ENCODE data around the gene TSPAN3.
A peak's percentile ranks its signal among the peaks of the same experiment; 100 is the strongest.

The TSPAN3 gene

DNA sequence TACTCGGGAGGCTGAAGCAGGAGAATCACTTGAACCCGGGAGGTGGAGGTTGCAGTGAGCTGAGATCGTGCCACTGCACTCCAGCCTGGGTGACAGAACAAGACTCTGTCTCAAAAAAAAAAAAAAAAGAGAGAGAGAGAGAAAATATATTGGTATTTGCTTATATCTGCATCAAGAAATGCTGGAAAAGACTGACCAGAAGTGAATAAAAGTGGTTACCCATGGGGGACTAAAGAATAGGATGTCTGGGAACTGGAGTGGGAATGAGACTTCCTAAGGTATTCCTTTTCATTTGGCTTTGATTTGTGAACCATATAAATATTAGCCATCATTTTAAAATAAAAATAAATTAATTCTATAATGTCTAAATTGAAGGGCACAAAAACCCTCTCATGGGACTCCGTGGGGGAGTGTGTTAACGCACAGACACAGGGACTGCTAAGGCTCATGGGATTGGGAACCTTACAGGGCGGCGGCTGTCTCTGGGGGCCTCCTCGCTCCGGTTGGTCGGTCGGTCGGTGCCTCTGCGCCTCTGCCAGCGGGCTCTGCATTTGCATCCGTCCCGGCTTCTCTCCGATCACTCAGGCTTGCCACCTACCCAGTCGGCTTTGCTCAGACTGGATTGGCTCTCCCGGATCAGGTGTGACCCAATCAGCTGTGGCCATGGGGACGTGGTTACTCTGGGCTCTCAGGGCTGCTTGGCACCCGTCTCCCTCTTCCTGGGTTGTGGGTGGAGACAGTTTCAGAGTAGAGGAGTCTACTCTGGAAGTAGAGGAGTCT is 12.7 kb upstream of the TSPAN3 start:
- peak; percentile 42 for DNase-seq (ENCODE audit: low read depth)

DNA sequence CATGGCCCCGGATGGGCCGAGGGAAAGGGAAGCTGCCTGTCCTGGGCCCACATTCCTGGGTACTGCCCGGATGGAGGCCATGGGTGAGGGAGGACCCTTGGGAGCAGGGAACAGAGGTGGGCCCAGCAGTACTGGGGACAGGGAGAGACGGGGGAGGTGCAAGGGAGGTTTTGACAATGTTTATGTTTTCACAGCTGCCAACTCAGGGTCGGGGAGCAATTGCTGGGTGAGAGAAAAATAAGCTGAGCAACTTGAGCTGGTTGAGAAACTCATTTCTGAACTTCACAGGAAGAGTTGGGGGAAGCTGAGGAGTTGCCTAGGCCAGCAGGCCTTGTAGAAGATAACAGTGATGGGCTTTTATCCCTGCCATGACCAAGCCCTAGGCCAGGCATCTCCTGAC is 11.1 kb upstream of the TSPAN3 start:
- no peak for DNase-seq (ENCODE audit: low read depth)

DNA sequence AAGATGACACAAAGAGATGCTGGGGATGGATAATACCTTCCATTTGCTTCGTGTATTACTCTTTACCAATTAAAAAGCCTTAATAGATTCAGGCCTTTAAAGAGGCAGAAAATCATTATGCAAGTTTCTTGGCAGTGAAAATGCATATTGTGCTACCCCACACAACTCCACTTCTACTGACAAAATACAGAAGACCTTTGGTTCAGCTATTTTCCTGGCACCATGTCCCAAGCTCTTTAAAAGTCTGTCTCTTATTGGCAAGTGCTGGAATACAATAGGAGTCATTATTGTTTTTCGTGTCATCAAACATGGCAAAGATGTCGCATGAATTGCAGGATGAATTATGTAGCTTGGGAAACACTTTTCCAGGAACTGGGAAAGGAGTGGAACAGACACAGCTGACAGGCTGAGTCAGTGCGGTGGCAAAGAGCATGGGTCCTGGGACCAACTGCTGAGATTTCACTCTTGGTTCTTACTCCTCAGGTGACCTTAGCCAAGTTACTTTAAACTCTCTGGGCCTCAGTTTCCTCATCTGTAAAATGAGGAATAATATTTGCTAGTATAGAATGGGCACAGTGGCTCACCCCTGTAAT is 5.5 kb upstream of the TSPAN3 start:
- no peak for DNase-seq (ENCODE audit: low read depth)

DNA sequence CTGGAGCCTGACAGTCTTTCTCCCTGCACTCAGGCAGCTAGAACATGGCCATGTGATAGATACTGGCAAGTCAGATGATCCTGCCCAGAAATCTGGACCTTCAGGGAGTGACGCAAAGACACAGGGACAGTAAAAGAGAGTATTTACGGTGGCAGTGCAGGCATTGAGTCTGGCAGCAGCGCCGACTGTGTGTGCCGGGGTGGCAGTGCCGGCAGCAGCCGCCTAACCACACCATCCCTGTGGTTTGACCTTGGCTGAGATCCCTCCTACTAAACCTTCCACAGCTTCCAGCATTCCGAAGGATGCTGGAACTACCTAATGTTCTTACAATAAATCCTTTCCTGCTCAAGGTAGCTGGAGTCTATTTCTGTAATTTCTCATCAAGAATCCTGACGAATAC is 4.6 kb upstream of the TSPAN3 start:
- no peak for DNase-seq (ENCODE audit: low read depth)

DNA sequence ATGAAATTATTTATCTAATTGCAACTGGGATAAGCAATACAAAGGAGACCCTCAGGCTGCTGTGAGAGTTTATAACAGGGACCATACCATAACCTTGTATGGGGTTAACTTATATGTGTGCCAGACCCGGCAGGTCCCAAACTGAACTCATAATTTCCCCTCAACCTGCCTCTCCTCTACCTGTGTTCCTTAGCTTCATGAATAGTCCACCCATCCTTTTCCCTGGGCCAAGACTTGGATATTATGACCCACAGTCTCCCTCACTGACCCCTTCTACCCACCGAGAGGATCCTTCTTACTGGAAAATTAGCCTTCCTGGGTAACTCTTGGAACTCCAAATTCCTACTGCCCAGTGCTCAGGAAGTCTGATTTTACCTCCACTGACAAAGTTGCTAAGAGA is 3.4 kb upstream of the TSPAN3 start:
- no peak for DNase-seq (ENCODE audit: low read depth)

DNA sequence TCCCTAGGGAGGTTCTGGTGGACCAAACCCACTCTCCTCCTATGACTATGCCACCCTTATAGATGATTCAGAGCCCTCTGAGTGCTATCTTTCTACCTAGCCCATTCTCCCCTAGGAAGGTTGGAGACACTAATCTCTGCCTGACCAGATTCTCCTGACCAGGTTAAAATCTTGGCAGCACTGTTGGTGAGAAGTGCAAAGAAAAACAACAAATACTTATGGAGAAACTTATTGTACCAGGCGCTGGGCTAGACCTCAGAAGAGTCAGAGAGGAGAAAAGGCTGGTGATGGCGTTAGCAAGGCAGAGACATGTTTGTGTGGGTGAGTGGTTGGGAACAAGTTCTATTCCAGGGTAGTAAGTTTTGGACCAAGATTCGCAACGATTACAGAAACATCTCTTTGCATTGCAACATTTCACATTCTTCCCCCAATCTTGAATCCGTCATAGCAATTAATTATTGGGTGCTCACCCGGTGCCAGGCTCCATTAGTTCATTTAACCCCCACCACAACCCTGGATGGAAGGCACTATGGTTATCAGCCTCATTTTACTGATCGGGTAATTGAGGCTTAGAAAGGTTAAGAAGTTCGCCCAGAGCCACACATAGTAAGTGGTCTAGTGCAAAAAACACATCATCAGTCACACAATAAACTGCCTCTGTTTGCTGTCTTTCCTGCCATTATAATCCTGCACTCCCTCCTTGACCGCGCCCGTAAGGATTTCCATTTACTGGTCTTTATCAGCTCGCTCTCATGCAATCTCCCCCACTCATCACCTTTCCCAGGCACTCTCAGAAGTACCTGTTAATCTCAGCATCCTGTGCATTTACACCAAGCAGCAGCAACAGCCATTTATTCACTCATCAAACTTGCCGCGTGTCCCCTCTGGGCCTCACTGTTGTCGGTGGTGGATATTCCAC is 655 bp upstream of the TSPAN3 start:
- DNase-seq (ENCODE audit: low read depth), result no peak

DNA sequence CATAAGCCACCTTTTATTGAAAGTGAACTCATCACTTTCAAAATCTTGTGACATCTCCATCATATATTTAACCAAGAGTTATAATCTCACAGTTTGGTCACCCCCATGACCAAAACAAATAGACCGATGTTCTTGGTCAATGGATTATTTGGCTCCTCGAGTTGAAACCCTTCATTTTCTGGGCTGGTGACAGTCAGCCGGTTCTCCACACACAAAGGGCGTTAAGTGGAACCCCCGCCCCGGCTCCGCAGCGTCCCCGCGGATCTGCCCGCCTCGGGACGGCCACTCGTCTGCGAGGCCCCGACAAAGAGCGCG is 772 bp downstream of the TSPAN3 start:
- DNase-seq (ENCODE audit: low read depth), result no peak

DNA sequence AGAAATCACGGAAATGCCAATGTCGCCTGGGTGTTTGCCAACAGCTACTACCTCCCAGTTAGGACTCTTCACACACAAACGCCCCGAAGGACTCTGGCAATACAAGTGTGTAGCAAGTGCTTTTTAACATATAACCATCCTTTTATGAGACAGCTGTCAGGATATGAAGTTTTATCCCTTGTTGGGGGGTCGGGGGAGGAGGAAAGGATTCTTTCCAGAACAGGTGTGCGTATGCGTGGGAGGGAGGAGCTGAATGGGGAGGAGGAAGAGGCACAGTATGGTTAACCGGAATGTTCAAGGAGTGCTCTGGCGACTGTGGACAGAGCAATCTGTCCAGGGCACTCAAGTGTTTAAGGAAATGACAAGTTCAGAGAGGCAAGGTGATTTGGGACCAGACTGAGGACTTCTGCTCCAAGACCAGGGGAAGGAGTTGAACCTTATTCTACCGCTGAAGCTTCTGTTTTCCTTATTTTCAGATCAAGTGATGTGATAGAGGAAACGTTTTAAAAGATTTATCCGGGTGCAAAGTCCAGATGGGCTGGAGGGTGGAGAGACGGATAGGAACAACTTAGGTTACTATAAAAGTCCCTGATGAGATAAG is 1.3 kb downstream of the TSPAN3 start:
- DNase-seq (ENCODE audit: low read depth), result no peak

DNA sequence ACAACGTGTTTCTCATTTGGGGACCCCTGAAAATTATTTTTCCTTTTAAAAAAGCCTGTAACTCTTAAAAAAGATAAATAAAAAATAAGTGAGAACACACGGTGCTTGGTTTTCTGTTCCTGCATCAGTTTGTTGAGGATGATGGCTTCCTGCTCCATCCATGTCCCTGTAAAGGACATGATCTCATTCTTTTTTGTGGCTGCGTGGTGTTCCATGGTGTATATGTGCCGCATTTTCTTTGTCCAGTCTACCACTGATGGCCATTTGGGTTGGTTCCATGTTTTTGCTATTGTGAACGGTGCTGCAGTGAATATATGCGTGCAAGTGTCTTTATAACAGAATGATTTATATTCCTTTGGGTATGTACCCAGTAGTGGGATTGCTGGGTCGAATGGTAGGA is 2.3 kb downstream of the TSPAN3 start:
- DNase-seq (ENCODE audit: low read depth), result no peak

DNA sequence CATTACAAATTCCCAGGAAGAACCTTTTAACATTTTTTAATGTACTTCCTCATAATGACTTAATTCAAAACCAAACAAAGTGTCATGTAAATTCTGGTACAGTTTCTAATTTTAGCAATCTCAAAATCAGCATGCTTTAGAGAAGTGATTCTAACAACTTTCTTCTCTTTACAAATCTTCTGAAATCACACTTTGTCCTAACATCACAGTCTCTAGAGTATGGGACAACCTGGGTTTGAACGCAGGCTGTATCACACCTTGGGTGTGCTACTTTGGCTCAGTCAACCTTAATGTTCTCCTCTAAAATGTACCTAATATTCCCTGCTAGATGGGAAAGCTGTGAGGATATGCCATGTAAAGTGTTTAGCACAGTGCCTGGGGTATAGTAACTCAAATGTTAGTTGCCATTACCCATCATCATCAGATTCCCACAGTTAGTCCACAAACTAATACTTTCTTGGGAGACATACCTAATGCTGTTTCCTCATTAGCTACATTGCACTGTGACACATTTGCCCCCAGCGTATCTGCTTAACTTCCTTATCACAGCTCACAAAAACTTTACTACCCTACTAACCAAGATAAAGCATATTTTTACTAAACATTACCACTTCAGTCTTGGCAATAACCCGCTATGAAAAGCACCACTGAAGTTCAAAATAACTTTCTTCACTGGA is 3.1 kb downstream of the TSPAN3 start:
- no peak for DNase-seq (ENCODE audit: low read depth)

DNA sequence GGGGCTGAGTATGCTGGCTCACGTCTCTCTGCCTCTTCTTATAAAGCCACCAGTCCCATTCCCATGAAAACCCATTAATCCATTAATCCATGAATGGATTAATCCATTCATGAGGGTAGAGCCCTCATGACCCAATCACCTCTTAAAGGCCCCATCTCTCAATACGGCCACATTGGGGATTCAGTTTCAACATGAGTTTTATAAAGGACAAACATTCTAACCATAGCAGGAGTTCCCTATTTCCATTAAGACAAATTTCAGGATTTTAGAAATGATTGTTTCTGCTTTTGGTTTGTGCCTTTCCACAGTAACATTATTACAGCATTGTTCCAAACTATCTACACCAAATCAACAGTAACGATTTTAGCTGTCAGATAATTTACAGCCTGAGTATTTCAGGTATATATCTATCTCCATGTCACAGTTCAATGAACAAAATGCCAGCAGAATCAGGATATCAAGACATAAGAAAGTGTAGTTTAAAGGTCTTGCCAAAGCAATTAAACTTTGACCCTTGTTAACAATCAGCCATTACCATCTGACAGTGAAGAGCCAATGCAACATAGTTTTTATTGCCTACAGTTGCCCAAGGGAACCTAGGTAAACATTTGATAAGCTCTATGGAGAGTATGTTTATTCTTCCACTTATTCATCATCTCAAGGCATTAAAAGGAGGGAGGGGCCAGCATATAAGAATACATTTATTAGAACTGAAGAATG is 3.8 kb downstream of the TSPAN3 start:
- DNase-seq (ENCODE audit: low read depth), result no peak

DNA sequence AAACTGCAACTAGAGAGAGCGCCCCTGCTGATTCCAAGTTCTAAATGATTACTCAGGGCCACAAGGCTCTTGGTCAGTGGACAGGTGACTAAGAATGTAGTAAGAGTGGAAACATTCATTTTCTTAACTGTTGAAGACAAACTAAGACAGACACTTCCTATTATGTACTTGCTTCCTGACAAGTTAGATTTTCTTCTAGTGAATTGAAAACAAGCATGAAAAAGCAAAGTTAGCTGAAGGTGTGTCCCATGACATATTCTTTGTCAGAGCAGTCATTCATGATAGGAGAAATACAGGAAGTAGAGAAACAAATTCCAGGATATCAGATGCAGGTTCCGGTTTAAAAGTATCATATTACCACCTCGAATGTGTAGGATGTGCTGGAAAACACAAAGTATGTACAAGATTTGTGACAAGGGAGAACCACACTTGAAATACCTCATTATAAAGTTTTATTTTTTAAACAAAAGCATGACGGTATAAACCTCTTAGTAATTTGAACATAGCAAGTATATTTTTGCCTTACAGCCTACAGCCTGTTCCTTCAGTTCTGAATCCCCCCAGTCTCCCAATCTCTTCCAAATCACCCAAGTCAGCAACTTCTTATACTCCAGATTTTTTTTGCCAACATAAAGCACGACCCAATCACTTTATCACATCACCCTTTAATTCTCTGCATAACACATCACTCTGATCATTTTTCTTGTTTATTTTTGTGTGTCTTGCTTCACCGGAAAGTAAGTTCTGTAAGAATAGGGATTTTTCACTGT is 6.2 kb downstream of the TSPAN3 start:
- DNase-seq (ENCODE audit: low read depth), result no peak

DNA sequence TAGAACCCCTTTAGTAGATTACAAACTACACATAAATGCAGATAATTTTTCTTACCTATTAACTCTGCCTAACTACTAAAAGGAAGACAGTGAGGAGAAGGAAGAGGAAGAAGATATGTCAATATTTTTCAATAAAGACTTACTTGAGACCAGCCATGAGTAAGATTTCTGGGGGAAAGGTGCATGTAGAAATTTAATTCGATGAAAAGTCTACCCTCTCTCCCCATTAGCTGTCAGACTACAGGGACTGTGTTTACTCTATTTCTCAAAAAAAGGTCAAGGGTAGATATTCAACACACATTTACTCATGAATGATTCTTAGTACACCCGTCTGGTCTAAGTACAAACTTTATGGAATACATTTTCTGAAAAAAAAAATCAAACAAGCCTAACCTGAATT is 6.8 kb downstream of the TSPAN3 start:
- DNase-seq (ENCODE audit: low read depth), result no peak

DNA sequence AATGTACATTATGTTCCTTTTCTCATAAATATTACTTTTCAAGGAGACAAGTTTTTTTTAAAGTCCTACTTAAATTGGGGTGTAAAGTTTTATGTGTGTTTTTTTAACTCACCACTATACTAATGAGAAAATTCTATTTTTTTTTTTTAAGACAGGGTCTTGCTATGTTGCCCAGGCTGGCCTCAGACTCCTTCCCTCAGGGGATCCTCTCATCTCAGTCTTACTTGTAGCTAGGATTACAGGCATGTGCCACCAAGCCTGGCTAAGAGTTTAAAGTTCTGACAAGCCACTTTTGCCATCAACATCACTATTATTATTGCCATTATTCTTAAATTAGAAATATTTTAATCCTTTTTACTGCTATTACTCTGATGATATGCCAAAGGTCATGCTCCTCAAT is 7.7 kb downstream of the TSPAN3 start:
- no peak for DNase-seq (ENCODE audit: low read depth)

DNA sequence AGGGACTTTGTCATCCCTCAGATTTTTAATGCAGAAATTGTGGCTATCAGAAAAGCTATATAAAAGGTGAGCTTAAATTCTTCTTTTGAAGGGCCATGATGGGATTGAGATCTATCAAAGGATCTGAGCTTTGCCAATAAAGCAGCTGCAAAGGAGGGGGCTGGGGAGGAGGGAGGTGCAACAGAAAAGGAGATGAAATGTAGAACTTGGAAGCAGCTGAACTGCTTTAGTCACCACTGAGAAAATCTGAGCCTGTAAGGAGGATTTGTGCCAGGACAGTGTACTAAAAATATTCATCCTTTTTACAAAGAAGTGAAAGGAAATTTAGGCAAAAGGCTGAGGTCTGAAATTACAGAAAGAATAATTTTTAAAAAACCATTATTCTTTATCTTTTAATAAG is 10.4 kb downstream of the TSPAN3 start:
- DNase-seq (ENCODE audit: low read depth), result no peak

DNA sequence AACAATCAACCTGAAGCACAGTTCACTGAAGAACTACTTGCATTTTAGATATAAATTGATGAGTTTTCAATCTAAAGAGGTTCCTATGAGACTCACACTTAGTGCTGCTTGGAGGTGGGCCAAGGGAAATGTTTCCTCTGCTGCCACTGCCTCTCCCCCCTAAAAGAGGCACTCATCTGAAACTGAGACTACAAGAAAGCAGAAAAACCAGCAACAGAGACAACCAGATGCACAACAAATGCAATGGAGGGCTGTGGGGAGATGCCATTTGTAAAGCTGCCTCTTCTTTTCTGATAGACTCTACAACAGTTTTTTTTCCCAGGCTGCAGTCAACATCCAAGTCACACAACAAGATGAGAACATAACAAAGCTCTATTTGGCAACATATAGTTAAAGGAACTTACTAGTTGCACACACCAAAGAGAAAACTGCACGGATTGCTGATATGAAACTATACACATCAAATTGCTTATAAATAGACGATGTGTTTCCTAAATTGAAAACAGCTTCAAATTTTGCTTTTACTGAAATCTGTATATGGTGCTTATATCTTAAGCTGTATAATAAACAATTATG is 11.0 kb downstream of the TSPAN3 start:
- no peak for DNase-seq (ENCODE audit: low read depth)

DNA sequence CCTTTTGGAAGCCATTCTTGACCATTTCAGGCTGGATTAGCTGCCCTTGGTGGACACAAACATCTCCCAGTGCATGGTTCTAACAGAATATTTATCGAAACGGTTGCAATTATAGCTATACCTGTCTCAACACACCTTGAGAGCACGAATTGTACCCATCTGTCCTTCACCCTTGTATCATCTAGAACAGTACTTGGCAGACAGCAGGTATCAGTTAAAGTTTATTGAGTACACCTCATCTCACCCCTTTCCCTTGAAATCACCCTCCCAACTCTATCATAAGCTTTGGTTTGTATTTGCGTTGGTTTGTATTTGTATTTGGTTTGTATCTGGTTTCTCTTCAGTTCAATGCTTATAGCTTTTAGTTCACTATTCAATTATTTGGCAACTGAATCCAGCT is 12.4 kb downstream of the TSPAN3 start:
- DNase-seq (ENCODE audit: low read depth), result no peak

DNA sequence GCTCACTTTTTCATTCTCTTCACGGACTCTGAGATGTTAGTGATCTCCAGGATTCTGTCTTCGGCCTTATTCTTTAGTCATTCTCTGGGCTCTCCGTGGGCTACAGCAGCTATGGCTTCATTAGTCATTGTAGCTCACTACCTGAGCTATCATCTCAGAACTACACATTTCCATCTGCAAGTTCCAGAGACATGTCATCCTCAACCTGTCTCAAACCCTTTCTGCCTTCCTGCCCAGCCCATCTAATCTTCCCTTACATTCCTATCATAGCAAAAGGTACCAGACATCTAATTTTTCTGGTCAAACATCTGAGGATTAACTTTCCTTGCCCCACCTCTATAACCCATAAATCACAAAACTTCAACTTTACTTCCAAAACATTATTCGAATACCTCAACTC is 13.2 kb downstream of the TSPAN3 start:
- no peak for DNase-seq (ENCODE audit: low read depth)

DNA sequence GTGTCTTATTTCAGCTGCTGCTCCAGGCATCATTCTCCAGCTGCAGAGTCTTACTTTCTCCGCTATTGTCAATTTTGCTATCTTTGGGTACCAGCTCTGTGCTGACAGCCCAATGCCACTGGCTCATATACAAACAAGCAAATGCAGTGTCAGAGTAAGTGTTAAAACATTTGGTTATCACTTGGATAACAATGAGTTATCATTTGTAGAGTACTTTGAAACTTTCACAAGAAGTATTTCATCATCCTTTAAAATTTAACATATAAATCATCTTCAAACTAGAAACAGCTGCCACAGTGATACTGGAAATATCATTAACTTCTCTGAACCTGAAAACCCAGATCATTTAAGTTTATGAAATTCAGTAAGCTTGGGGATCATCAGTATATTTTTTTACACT is 13.8 kb downstream of the TSPAN3 start:
- DNase-seq (ENCODE audit: low read depth), result no peak

DNA sequence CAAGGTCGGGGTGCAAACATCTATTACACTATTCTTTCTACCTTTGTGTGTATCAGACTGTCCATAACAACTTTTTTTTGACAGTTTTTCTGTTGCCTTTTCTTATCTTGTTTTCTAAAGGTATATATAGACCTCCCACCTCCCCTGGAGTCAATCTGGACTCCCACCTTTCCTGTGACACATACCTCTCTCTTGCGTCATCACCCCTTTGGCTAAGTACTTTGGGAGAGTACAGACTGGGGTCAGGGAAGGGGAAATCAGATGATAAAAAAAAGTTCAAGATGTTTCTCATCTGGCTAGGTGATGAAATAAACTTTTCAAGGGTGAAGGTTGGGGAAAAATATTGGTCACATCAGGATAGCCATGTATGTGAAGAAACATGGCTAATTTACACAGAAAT is 17.2 kb downstream of the TSPAN3 start:
- no peak for DNase-seq (ENCODE audit: low read depth)
